ENCODE measurements around the gene BICDL1. TPM values are rescaled to one million over a fixed set of nuclear protein-coding genes. Genes with fewer than 3 reads are reported as not detected.

The BICDL1 gene
- total and polyA plus RNA-seq, 10 of the 15 experiments (the other 5 are each of a cell fraction or from before 2014, with no cell fraction given): 0.72 to 12.3 (median 4.2) TPM

DNA sequence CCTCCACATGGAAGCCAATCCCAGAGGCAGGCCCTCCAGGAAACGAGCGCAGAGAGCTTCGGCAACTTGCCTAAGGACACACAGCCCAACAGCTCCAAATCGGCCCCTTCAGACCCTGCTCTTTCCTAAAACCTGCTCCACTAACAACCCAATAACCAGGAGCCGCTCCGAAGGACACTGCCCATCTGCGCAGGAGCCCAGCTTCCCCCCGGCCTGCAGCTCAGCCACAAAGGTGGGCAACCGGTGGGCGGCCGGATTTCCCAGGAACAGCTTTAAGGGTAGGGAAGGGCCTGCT, 114.0 kb downstream of the BICDL1 start:
- Histone ChIP-seq H3K27me3 (replicated peaks in 1 of 2; ENCODE audit: control insufficient read depth in 2 of 2, insufficient read depth in 2 of 2, low read length in 1 of 2) (no peaks in the 10 kb centered on the region), H4K20me1 (ENCODE audit: control insufficient read depth, insufficient read depth) (no peaks in the 10 kb centered on the region; the same call in 1 of the 2 replicates), H3K4me3 (no peak overlapping the region), H3K27ac (ENCODE audit: control insufficient read depth, insufficient read depth) (no peak overlapping the region), H2AFZ (ENCODE audit: control insufficient read depth, low read depth, low read length) (no peak overlapping the region), H3K9me3 (replicated peaks; ENCODE audit: control insufficient read depth, insufficient read depth, low read length) (no peaks in the 10 kb centered on the region), H3K36me3 (ENCODE audit: control insufficient read depth in 2 of 2, insufficient read depth in 2 of 2, low read length in 1 of 2) (peaks cover 34 to 60% of the 10 kb centered on the region in 2 experiments), H3K4me1 (ENCODE audit: control insufficient read depth, insufficient read depth, low read length) (peaks cover 16% of the 10 kb centered on the region), H3K9ac (ENCODE audit: control insufficient read depth, insufficient read depth, low read length) (no peak overlapping the region), H3K79me2 (ENCODE audit: control insufficient read depth, insufficient read depth, low read length) (peaks cover 56% of the 10 kb centered on the region), H3K4me2 (ENCODE audit: control insufficient read depth, insufficient read depth) (no peak overlapping the region)
- ChIA-PET POLR2A (interaction anchor here (1.6 kb wide), 1 partner anchor 12 kb away, joined by 3 read pairs; no protein-coding TSS in a partner anchor), RAD21 (ENCODE audit: unreplicated experiment) (interaction anchor here (1.2 kb wide), 1 partner anchor 16 kb away, joined by 3 read pairs; no protein-coding TSS in a partner anchor), SMC1A (ENCODE audit: uncharacterized antibody, unreplicated experiment) (interaction anchor here (1.1 kb wide), 1 partner anchor 9 kb away, joined by 3 read pairs; no protein-coding TSS in a partner anchor), CTCF (interaction anchor here (0.6 to 1.0 kb wide), 3 partner anchors 16 to 429 kb away, joined by 3 read pairs; no protein-coding TSS in a partner anchor)
- no peak for DNase-seq (ENCODE audit: low read depth, low spot score)
- FAIRE-seq: no peak
- no TSS peak for BruUV-seq (replicated peaks)
- WGBS (ENCODE audit: insufficient coverage, insufficient replicate concordance, low lambda C conversion rate, missing lambda C conversion rate): 97% methylated on average over 11 of the region's 11 CpGs
- intact Hi-C loops (cut with micrococcal nuclease; ENCODE audit: unreplicated experiment): no loop called here
- no peak for TF ChIP-seq DPF2 (IDR thresholded peaks at IDR 0.05)
- TF ChIP-seq EED (IDR thresholded peaks at IDR 0.05; ENCODE audit: low read depth): no peak
- no peak for TF ChIP-seq NFYA (IDR thresholded peaks at IDR 0.05; ENCODE audit: borderline replicate concordance, low read depth, low read length)
- TF ChIP-seq BMI1 (IDR thresholded peaks at IDR 0.05; ENCODE audit: borderline replicate concordance): no peak
- in situ Hi-C loops (cut with MboI): no loop called here
- no peak for ATAC-seq

DNA sequence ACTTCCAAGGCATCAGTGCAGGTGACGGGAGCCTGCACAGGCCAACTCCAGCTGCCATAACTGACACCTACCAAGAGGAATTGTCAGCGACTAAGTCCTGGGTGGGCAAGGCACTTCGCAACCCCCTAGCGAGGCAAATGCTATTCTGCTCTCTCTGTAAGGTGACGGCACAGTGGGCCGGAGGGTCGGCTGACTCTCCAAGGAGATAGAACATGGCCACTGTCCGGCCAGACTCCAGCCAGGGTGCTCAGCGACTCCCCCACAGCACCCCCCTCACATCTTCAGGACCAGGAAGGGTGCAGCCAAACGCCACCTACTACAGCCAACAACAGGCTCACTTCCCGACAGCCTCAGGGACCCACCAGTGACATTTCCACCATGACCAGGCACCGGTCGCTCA, 114.3 kb downstream of the BICDL1 start:
- ChIA-PET RAD21 (ENCODE audit: unreplicated experiment) (interaction anchor here (1.2 kb wide), 1 partner anchor 16 kb away, joined by 3 read pairs; no protein-coding TSS in a partner anchor), POLR2A (interaction anchor here (1.6 kb wide), 1 partner anchor 13 kb away, joined by 3 read pairs; no protein-coding TSS in a partner anchor), CTCF (interaction anchor here (0.6 to 1.0 kb wide), 2 partner anchors 16 to 430 kb away, joined by 3 read pairs; no protein-coding TSS in a partner anchor), SMC1A (ENCODE audit: uncharacterized antibody, unreplicated experiment) (no interaction called here)
- ATAC-seq (no peak), FAIRE-seq (no peak), DNase-seq (ENCODE audit: low read depth, low spot score) (no peak)
- no peaks in the 10 kb centered on the region for H3K9me3 ChIP-seq (replicated peaks; ENCODE audit: control insufficient read depth, insufficient read depth, low read length)
- no peak overlapping the region for H3K9ac ChIP-seq (ENCODE audit: control insufficient read depth, insufficient read depth, low read length)
- peaks cover 16% of the 10 kb centered on the region for H3K4me1 ChIP-seq (ENCODE audit: control insufficient read depth, insufficient read depth, low read length)
- H3K4me2 ChIP-seq (ENCODE audit: control insufficient read depth, insufficient read depth): no peak overlapping the region
- no peak overlapping the region for H3K27ac ChIP-seq (ENCODE audit: control insufficient read depth, insufficient read depth)
- no peak overlapping the region for H3K4me3 ChIP-seq
- 95% methylated on average over 13 of the region's 13 CpGs for WGBS (ENCODE audit: insufficient coverage, insufficient replicate concordance, low lambda C conversion rate, missing lambda C conversion rate)
- peaks cover 32 to 59% of the 10 kb centered on the region in 2 experiments for H3K36me3 ChIP-seq (ENCODE audit: control insufficient read depth in 2 of 2, insufficient read depth in 2 of 2, low read length in 1 of 2)
- no peaks in the 10 kb centered on the region for H3K27me3 ChIP-seq (replicated peaks in 1 of 2; ENCODE audit: control insufficient read depth in 2 of 2, insufficient read depth in 2 of 2, low read length in 1 of 2)
- in situ Hi-C loops (cut with MboI) (no loop called here), intact Hi-C loops (cut with micrococcal nuclease; ENCODE audit: unreplicated experiment) (no loop called here)
- no TSS peak for BruUV-seq (replicated peaks)
- no peak overlapping the region for H2AFZ ChIP-seq (ENCODE audit: control insufficient read depth, low read depth, low read length)
- H3K79me2 ChIP-seq (ENCODE audit: control insufficient read depth, insufficient read depth, low read length): peaks cover 59% of the 10 kb centered on the region
- no peaks in the 10 kb centered on the region; the same call in 1 of the 2 replicates for H4K20me1 ChIP-seq (ENCODE audit: control insufficient read depth, insufficient read depth)
- TF ChIP-seq RAD51 (IDR thresholded peaks at IDR 0.05) (no peak), POLR2A (IDR thresholded peaks at IDR 0.05; ENCODE audit: low read depth, low read length) (no peak), ZNF274 (IDR thresholded peaks at IDR 0.05; ENCODE audit: insufficient read depth, insufficient read length) (no peak), KAT2A (conservative IDR thresholded peaks at IDR 0.05; ENCODE audit: control insufficient read depth, low read depth, low read length) (no peak), ZBED1 (IDR thresholded peaks at IDR 0.05; ENCODE audit: borderline replicate concordance) (no peak), STAT1 (conservative IDR thresholded peaks at IDR 0.05) (no peak), ZZZ3 (IDR thresholded peaks at IDR 0.05; ENCODE audit: control insufficient read depth, insufficient read length, low read depth) (no peak), MTA3 (IDR thresholded peaks at IDR 0.05; ENCODE audit: borderline replicate concordance, low read length) (no peak), EGR1 (IDR thresholded peaks at IDR 0.05; ENCODE audit: borderline replicate concordance in 1 of 2, low read depth in 2 of 2, low read length in 2 of 2) (no peak)
- TF ChIP-seq, protein P1, sequence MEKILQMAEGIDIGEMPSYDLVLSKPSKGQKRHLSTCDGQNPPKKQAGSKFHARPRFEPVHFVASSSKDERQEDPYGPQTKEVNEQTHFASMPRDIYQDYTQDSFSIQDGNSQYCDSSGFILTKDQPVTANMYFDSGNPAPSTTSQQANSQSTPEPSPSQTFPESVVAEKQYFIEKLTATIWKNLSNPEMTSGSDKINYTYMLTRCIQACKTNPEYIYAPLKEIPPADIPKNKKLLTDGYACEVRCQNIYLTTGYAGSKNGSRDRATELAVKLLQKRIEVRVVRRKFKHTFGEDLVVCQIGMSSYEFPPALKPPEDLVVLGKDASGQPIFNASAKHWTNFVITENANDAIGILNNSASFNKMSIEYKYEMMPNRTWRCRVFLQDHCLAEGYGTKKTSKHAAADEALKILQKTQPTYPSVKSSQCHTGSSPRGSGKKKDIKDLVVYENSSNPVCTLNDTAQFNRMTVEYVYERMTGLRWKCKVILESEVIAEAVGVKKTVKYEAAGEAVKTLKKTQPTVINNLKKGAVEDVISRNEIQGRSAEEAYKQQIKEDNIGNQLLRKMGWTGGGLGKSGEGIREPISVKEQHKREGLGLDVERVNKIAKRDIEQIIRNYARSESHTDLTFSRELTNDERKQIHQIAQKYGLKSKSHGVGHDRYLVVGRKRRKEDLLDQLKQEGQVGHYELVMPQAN (conservative IDR thresholded peaks at IDR 0.05): no peak
- TF ChIP-seq, protein P2, sequence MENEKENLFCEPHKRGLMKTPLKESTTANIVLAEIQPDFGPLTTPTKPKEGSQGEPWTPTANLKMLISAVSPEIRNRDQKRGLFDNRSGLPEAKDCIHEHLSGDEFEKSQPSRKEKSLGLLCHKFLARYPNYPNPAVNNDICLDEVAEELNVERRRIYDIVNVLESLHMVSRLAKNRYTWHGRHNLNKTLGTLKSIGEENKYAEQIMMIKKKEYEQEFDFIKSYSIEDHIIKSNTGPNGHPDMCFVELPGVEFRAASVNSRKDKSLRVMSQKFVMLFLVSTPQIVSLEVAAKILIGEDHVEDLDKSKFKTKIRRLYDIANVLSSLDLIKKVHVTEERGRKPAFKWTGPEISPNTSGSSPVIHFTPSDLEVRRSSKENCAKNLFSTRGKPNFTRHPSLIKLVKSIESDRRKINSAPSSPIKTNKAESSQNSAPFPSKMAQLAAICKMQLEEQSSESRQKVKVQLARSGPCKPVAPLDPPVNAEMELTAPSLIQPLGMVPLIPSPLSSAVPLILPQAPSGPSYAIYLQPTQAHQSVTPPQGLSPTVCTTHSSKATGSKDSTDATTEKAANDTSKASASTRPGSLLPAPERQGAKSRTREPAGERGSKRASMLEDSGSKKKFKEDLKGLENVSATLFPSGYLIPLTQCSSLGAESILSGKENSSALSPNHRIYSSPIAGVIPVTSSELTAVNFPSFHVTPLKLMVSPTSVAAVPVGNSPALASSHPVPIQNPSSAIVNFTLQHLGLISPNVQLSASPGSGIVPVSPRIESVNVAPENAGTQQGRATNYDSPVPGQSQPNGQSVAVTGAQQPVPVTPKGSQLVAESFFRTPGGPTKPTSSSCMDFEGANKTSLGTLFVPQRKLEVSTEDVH (IDR thresholded peaks at IDR 0.05; ENCODE audit: low read depth, partially characterized antibody): no peak
